ENCODE measurements around the gene RFC5. TPM values are rescaled to one million over a fixed set of nuclear protein-coding genes. Genes with fewer than 3 reads are reported as not detected.

RFC5 gene
- total RNA-seq, 1 donor from 2014 or later = 52.6 TPM

GRCh38 chr12:118023301-118023860 lies 6.9 kb downstream of the RFC5 start:
- no peak for TF ChIP-seq CTCF (conservative IDR thresholded peaks at IDR 0.05)
- no peaks in the 10 kb centered on the region for H3K9me3 Mint-ChIP-seq
- H3K27me3 Mint-ChIP-seq (ENCODE audit: low read depth) = no peaks in the 10 kb centered on the region
- peaks cover 15% of the 10 kb centered on the region for H3K36me3 Mint-ChIP-seq (ENCODE audit: low read depth)
- H3K27ac Mint-ChIP-seq (ENCODE audit: unreplicated experiment) = no peak overlapping the region
- peaks cover 14% of the 10 kb centered on the region for H3K4me1 Mint-ChIP-seq
- no peak overlapping the region for H3K4me3 Mint-ChIP-seq
- DNase-seq (ENCODE audit: low read depth, low spot score) = no peak

- peaks cover 21% of the 10 kb centered on the region for H3K36me3 Mint-ChIP-seq (ENCODE audit: low read depth)
These were observed 8.7 kb downstream of the RFC5 start for GRCh38 chr12:118025168-118025567.

GRCh38 chr12:118029166-118029565 lies 12.7 kb downstream of the RFC5 start:
- H3K27ac Mint-ChIP-seq (ENCODE audit: unreplicated experiment) = no peak overlapping the region
- H3K36me3 Mint-ChIP-seq (ENCODE audit: low read depth) = peaks cover 20% of the 10 kb centered on the region
- no peaks in the 10 kb centered on the region for H3K27me3 Mint-ChIP-seq (ENCODE audit: low read depth)
- H3K9me3 Mint-ChIP-seq = no peaks in the 10 kb centered on the region
- no peak overlapping the region for H3K4me3 Mint-ChIP-seq
- H3K4me1 Mint-ChIP-seq = no peaks in the 10 kb centered on the region
- no peak for DNase-seq (ENCODE audit: low read depth, low spot score)
- TF ChIP-seq CTCF (conservative IDR thresholded peaks at IDR 0.05) = no peak

More at GRCh38 chr12:118025168-118025567, 8.7 kb downstream of the RFC5 start:
- H3K4me1 Mint-ChIP-seq = peaks cover 7% of the 10 kb centered on the region
- no peak for DNase-seq (ENCODE audit: low read depth, low spot score)
- H3K27me3 Mint-ChIP-seq (ENCODE audit: low read depth) = no peaks in the 10 kb centered on the region
- no peak overlapping the region for H3K27ac Mint-ChIP-seq (ENCODE audit: unreplicated experiment)
- TF ChIP-seq CTCF (conservative IDR thresholded peaks at IDR 0.05) = no peak
- no peak overlapping the region for H3K4me3 Mint-ChIP-seq
- no peaks in the 10 kb centered on the region for H3K9me3 Mint-ChIP-seq

GRCh38 chr12:118032188-118032587 lies 15.7 kb downstream of the RFC5 start:
- Mint-ChIP-seq H3K4me1 (peaks cover 5% of the 10 kb centered on the region), H3K27ac (ENCODE audit: unreplicated experiment) (no peak overlapping the region), H3K36me3 (ENCODE audit: low read depth) (peaks cover 27% of the 10 kb centered on the region), H3K9me3 (no peaks in the 10 kb centered on the region), H3K4me3 (no peak overlapping the region), H3K27me3 (ENCODE audit: low read depth) (no peaks in the 10 kb centered on the region)
- no peak for TF ChIP-seq CTCF (conservative IDR thresholded peaks at IDR 0.05)
- no peak for DNase-seq (ENCODE audit: low read depth, low spot score)

- Mint-ChIP-seq H3K4me3 (no peak overlapping the region), H3K36me3 (ENCODE audit: low read depth) (peaks cover 27% of the 10 kb centered on the region), H3K4me1 (peaks cover 5% of the 10 kb centered on the region), H3K27me3 (ENCODE audit: low read depth) (no peaks in the 10 kb centered on the region), H3K27ac (ENCODE audit: unreplicated experiment) (no peak overlapping the region), H3K9me3 (no peaks in the 10 kb centered on the region)
- DNase-seq (ENCODE audit: low read depth, low spot score) = no peak
- no peak for TF ChIP-seq CTCF (conservative IDR thresholded peaks at IDR 0.05)
These were observed 16.8 kb downstream of the RFC5 start for GRCh38 chr12:118033323-118033722.

All from neural crest cell (in vitro differentiated cells).